GM19452 (cell line): Measurements from ENCODE around the gene PROSER3.
"Not testable (repeated sequence)": the region's sequence is repeated elsewhere in the genome, so short reads cannot be mapped to it uniquely, and the experiment has no call there.

ENCODE experiments used
- ATAC-seq: cut with Tn5 transposase; IDR thresholded peaks from one replicate; pipeline ENCODE4 v1.9.1; 2021; ENCODE audit not compliant: unreplicated experiment

PROSER3 gene

DNA sequence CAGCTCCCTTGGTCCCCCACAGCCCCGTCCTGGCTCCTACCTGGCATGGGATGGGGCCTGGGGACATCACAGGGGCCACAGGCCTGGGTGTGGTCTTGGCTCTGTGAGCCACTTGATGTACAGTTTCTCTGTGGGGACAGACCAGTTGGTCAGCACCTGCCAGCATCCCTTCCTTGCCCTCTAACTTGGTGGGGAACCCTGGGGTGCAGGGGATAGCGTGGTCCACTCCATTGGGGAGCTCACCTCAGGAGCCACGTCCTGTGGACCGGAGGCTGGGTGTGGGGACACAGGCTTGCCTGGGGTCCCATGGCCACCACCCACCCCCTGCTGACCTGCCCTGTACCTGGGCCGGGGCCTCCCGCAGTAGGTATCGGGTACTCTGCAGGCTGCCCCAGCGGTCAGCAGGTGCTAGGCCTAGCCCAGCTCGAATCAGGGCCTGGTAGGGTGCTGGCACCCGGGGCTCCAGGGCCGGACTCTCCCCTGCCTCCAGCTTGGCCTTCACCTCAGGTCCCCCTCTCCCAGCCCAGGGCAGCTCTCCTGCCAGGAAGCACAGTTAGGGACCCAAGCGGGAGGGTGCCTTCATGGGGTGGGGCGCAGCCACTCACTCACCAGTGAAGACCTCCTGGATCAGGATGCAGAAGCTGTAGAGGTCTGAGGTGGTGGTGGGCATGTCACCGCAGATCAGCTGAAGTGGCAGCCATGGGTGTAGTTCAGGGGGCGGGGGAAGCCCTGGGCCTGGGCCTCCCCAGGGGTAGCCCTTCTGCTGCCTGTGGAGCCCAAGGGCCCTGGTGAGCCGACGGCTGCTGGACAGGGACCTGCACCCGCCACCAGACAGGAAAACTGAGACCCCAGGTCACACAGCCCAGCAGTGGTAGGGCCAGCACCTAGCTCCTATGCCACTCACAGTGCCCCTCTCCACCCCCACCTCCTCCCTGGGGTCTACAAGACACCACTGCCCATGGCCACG, 32.3 kb downstream of the PROSER3 start:
- ATAC-seq, result no peak

DNA sequence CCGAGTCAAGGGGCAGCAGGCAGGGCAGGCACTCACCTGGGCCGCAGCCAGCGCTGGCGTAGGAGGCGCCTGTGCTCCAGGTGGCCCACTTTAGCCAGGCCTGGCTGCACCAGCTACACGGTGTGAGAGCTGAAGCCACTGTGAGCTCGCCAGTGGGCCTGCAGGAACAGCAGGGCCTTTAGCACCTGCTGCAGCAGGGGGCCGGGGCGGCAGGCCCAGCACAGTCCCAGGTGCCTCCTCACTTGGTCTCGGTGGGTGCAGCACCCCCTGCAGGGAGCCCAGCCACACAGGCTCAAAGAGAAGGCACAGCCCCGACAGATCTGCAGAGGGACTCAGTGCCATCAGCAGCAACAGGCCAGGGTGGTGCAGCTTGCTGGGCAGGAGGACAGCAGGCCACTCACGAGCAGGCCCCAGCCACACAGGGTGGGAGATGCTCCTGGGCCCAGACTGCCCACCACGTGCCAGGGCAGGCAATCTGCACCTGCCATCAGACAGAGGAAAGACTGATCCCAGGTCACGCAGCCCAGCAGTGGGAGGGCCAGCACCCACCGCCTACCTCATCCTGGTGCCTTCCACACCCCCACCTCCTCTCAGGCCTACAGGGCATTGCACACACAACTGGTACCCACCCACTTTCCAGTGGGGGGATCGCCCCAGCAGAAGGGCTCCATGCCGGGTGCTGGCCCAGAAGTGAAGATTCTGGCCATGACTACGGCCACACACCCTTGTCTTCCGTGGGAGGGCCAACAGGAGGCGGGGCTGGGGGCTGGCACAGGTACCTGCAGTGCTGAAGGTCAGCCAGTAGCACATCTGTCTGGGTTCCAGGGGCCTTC, 33.2 kb downstream of the PROSER3 start:
- no peak for ATAC-seq

- ATAC-seq, result no peak
Observed at GRCh38 chr19:35791814-35792279, 33.9 kb downstream of the PROSER3 start.

GRCh38 chr19:35792312-35792711, 34.3 kb downstream of the PROSER3 start:
- no peak for ATAC-seq

- ATAC-seq, result no peak
Observed at GRCh38 chr19:35792888-35793287, 34.9 kb downstream of the PROSER3 start.

- no peak for ATAC-seq
Observed at GRCh38 chr19:35793381-35794165, 35.6 kb downstream of the PROSER3 start.

DNA sequence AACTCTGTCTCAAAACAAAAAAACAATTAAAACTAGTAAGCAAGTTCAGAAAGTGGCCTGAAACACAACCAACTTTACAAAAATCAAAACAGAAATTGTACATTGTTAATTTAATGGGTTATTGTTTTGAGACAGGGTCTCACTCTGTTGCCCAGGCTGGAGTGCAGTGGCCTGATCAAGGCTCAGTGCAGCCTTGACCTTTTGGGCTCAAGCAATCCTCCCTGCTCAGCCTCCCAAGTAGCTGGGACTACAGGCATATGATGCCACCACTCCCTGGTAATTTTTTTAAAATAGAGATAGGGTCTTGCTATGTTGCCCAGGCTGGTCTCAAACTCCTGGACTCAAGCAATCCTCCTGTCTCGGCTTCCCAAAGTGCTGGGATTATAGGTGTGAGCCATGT, 37.6 kb downstream of the PROSER3 start:
- ATAC-seq, result not testable (repeated sequence)

DNA sequence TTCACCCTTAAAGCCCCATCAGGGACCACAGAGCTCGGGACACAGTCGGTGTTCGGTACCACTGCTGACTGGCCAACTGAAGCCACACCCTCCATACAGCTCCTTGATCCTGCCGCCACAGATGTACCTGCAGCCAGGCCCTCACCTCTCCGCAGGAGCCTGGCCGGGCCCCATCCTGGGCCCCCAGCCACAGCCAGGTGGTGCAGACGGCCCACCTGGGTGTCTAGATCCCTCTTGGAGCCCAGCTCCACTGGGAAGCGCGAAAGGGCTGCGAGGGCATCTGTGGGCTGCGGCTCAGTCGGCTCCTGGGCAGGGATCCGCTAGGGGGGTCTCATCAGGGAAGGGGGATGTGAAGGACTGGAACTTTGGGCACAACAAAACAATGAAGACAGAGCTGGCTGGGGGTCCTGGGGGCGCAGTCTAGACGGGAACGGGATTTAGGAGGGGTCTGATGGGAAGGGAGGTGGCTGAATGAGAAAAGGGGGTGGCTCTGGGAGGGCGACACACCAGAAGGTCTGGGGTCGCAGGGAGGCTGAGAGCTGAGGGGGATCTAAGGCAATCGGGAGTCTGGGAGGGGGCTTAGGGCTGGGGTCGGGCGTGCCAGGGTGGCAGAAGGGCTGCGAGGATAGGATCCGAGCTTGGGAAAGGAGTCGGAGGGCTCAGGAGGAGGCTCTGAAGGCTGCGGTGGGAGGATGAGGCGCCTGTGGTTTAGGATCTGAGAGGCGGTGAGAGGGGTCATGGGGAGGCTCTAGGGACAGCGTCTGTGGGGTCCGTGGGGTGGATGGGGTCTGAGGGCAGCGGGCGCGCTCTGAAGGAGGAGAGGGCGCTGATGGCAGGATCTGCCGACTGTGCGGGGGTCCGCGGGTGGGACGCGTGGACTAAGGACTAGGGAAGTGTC, 38.9 kb downstream of the PROSER3 start:
- ATAC-seq, result no peak

GRCh38 chr19:35797663-35798062, 39.7 kb downstream of the PROSER3 start:
- no peak for ATAC-seq

- ATAC-seq, result no peak
Observed at GRCh38 chr19:35801828-35802227, 43.9 kb downstream of the PROSER3 start.

DNA sequence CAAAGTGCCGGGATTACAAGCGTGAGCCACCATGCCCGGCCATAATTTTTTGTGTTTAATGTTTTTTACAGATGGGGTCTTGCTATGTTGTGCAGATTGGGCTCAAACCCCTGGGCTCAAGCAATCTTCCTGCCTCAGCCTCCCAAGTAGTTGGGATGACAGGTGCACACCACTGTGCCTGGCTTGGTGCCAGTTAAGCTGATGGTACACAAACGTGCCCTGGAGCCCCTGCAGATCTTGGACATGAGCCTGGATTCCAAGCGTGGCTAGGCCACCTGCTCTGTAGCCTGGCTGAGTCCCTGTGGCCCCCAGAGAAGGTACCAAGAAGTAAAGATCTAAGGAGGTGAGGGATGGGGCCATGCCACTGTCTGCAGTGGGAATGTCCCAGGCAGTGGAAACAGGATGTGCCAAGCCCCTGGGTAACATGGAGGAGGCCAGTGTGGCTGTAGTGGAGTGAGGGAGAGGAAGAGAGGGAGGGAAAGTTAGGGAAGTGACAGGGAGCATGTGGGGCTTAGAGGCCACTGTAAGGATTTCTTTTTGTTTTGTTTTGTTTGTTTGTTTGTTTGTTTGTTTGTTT, 47.6 kb downstream of the PROSER3 start:
- no peak for ATAC-seq

- ATAC-seq, result no peak
Observed at GRCh38 chr19:35806597-35806996, 48.6 kb downstream of the PROSER3 start.

GRCh38 chr19:35807633-35808032, 49.7 kb downstream of the PROSER3 start:
- no peak for ATAC-seq

DNA sequence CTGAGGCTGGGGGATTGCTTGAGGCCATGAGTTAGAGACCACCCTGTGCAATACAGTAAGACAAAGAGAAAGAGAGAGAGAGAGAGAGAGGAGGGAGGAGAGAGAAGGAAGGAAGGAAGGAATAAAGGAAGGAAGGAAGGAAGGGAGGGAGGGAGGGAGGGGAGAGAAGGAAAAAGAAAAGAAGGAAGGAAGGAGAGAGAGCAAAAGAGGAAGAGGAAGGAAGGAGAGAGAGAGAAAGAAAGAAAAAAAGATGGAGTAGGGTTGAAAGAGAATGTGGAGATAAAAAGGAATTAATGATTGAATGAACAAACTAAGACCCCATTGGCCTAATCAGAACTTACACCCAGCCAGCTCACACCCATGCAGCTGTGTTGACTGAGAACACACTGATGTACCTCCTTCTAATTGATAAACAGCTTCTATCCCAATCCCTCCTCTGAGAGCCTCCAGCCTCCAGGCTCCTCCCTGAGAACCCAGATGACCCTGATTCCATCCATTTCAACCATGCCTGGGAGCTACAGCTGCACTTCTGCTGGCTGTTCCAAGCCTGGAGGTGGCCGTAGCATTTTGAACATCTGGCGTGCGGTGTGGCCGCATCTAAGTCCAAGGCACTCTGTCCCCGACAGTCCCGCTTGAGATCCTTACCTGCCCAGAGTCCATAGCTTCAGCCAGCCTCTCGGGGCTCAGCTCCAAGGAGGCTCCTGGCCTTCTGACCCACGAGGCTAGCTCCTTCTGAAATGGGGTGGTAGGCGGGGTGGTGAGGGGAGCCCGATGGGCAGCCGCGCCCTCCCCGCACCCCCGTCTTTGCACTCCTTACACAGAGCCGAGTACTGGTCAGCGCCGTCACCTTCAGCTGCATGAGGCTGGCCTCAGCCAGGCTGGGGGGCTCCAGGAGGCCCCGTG, 53.6 kb downstream of the PROSER3 start:
- no peak for ATAC-seq

DNA sequence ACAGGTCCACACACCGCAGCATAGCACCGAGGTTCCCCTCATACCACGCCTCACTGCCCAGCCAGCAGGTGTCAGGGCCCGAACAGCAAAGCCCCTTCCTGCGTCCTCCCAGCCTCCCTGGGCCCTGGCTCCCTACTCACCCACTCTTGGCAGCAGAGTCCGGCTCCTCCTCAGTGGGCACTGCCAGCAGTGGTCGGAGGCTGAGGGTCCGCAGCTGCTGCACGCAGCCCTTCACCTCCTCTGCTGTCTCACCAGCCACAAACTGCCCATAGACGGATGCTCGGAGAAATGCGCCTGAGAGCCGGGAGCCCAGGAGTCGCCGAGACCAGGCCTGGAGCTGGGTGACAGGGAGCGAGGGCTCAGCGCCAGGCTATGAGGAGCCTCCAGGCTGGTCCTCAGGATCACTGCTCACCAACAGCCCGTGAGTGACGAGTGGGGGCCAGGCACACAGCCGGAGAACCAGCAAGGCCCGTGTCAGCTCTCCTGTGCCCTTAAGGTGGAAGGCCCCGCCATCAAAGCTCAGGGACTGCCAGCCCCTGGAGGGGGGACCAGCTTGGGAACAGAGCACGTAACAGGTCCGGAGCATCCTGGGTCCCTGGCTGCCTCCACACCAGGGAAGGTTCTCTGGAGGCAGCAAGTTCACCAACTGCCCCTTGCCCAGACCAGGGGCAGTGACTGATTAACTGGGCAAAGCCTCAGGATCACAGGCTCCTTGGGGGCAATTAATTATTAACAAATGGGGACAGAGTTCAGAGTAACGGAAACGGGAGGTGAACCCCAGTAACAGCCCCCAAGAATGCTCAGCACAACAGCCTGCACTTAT, 54.5 kb downstream of the PROSER3 start, which contains the start of gene PRODH2:
TSS of gene PRODH2 (minus strand) at position 626 of the 823 bp plus-strand sequence. CDS start at position 586, 40 bp downstream.
- ATAC-seq, result no peak

GRCh38 chr19:35813043-35813890, 55.3 kb downstream of the PROSER3 start:
- ATAC-seq, result no peak

GRCh38 chr19:35816262-35816661, 58.3 kb downstream of the PROSER3 start:
- no peak for ATAC-seq
